Activated naive CD4-positive, alpha-beta T cell treated with anti-CD3 and anti-CD28 coated beads, Interleukin-2, amount 50 U/mL, for 16 hours (primary cell): ENCODE results near the gene IST1.

Experiments used
- DNase-seq: peaks from one replicate; pipeline ENCODE4 v3.0.0-alpha.2; 2020

Gene IST1

GRCh38 chr16:71920658-71921057 lies 25.3 kb downstream of the IST1 start:
- DNase-seq, result no peak

GRCh38 chr16:71923941-71924690 lies 28.8 kb downstream of the IST1 start:
- no peak for DNase-seq

- DNase-seq, result no peak
Observed at GRCh38 chr16:71924710-71925109, 29.4 kb downstream of the IST1 start.

- no peak for DNase-seq
Observed at GRCh38 chr16:71927383-71927782, 32.1 kb downstream of the IST1 start.

GRCh38 chr16:71927787-71928186 lies 32.5 kb downstream of the IST1 start:
- no peak for DNase-seq

- no peak for DNase-seq
Observed at GRCh38 chr16:71929048-71929447, 33.7 kb downstream of the IST1 start.

GRCh38 chr16:71930013-71930563 lies 34.8 kb downstream of the IST1 start:
- DNase-seq, result no peak

GRCh38 chr16:71931001-71931400 lies 35.7 kb downstream of the IST1 start:
- no peak for DNase-seq

GRCh38 chr16:71931599-71931998 lies 36.3 kb downstream of the IST1 start:
- DNase-seq, result no peak

GRCh38 chr16:71933017-71933416 lies 37.7 kb downstream of the IST1 start:
- no peak for DNase-seq

GRCh38 chr16:71933913-71934695 lies 38.8 kb downstream of the IST1 start:
- DNase-seq, result no peak

- DNase-seq, result no peak
Observed at GRCh38 chr16:71937868-71938510, 42.7 kb downstream of the IST1 start.

- DNase-seq, result no peak
Observed at GRCh38 chr16:71943887-71944286, 48.6 kb downstream of the IST1 start.

GRCh38 chr16:71945616-71946015 lies 50.3 kb downstream of the IST1 start:
- no peak for DNase-seq

GRCh38 chr16:71952825-71953224 lies 57.5 kb downstream of the IST1 start:
- DNase-seq, result no peak

GRCh38 chr16:71954180-71954579 lies 58.8 kb downstream of the IST1 start:
- no peak for DNase-seq

GRCh38 chr16:71954699-71955195 lies 59.4 kb downstream of the IST1 start:
- no peak for DNase-seq

GRCh38 chr16:71956486-71956885 lies 61.2 kb downstream of the IST1 start:
- DNase-seq, result no peak

GRCh38 chr16:71961066-71962039 lies 66.0 kb downstream of the IST1 start:
- DNase-seq, result peak; percentile 80

GRCh38 chr16:71963125-71963875 lies 68.0 kb downstream of the IST1 start:
- no peak for DNase-seq

- DNase-seq, result no peak
Observed at GRCh38 chr16:71965223-71965622, 69.9 kb downstream of the IST1 start.
